Measurements from ENCODE around the gene POLR2E. TPM values are rescaled to one million over a fixed set of nuclear protein-coding genes. Genes with fewer than 3 reads are reported as not detected.

Gene POLR2E
- total and polyA plus RNA-seq, 2 of the 13 experiments (the other 11 are each of a cell fraction or from before 2014, with no cell fraction given): 140 to 272 TPM

DNA sequence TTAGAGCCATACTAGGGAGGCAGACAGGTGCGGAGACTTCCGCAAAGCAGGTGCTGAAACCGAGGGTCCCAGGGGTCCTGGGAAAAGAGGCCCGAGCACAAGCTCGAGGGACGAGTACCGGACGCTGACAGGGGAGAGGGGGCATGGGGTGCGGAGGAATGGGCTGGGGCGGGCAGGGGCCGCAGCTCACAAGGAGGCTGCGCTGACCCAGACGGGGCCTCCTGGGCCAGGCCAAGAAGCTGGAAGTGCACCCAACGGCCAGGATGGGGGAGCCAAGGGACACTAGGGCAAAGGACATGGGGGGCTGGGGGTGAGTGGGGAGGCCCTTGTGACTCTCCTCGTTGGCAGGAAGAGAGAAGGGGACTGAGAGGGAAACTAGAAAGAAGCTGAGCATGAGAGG is 1.8 kb downstream of the POLR2E start (continued):
- TF ChIP-seq NONO (IDR thresholded peaks at IDR 0.05) (no peak), NONO (CRISPR knock-in tag; conservative IDR thresholded peaks at IDR 0.05) (0 out of 2 replicates have a peak, but pooled peaks have one; percentile 16), ETV5 (CRISPR knock-in tag; IDR thresholded peaks at IDR 0.05; ENCODE audit: borderline replicate concordance) (no peak)
- TF ChIP-seq, protein P1, sequence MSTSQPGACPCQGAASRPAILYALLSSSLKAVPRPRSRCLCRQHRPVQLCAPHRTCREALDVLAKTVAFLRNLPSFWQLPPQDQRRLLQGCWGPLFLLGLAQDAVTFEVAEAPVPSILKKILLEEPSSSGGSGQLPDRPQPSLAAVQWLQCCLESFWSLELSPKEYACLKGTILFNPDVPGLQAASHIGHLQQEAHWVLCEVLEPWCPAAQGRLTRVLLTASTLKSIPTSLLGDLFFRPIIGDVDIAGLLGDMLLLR (CRISPR knock-in tag; IDR thresholded peaks at IDR 0.05): 0 out of 2 replicates have a peak, but pooled peaks have one; percentile 19

DNA sequence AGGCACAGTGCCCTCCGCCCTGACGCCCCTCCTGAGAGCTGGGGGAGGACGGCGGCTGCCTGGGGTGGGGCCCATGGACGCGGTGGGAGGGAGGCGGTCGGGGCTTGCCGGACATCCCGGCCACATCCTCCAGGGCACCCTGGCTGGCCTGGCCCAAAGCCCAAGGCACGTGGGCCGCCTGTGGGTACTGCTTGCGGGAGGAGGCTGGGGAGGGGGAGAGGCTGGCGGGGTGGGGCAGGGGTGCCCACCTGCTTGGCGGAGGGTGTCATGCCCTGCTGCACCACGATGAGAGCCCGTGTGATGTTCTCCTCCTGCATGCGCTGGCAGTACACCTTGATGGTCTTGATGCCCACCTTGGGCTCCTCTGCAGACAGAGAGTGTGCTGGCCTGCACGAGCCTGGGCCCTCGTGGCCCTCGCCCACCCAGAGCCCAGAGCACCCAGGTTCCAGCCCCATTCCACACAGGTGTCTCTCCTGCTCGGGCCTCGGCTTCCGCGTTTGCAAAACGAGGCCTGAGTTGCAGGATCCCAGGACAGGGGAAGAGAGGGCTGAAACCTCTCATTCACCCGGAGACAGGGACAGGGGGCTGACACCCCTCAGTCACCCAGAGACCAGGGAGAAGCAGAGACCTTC is 3.5 kb downstream of the POLR2E start:
- 100% methylated on average over 1 of the region's 27 CpGs for WGBS (ENCODE audit: low lambda C conversion rate)
- Histone ChIP-seq H3K4me2 (ENCODE audit: low read depth, low read length) (no peak overlapping the region), H3K4me1 (ENCODE audit: insufficient read depth, low read length) (peaks cover 23% of the 10 kb centered on the region), H3K9me3 (ENCODE audit: low read length) (no peaks in the 10 kb centered on the region), H2AFZ (ENCODE audit: low read length) (no peak overlapping the region), H3K27me3 (ENCODE audit: control insufficient read depth in 1 of 2, insufficient read depth in 2 of 2, low read length in 2 of 2) (no peaks in the 10 kb centered on the region; a peak in 1 of 5 replicates), H4K20me1 (ENCODE audit: insufficient read depth, low read length) (peaks cover 16% of the 10 kb centered on the region), H3K27ac (ENCODE audit: extremely low read length, insufficient read depth, low read length) (no peak overlapping the region), H3K36me3 (replicated peaks in 1 of 2; ENCODE audit: control insufficient read depth in 1 of 2, insufficient read depth in 2 of 2, low read length in 2 of 2) (peaks cover 12 to 40% of the 10 kb centered on the region in 2 experiments), H3K9ac (ENCODE audit: insufficient read depth, low read depth, low read length) (no peak overlapping the region), H3K79me2 (ENCODE audit: insufficient read depth, low read length) (peaks cover 30% of the 10 kb centered on the region), H3K4me3 (replicated peaks in 1 of 3; ENCODE audit: insufficient read depth in 1 of 3, low read depth in 2 of 3, low read length in 3 of 3) (no peak overlapping the region)
- TF ChIP-seq RBFOX2 (IDR thresholded peaks at IDR 0.05; ENCODE audit: low read depth, low read length) (peak; percentile 56; the same call in 1 of the 2 replicates), ZNF614 (CRISPR knock-in tag; IDR thresholded peaks at IDR 0.05; ENCODE audit: borderline replicate concordance) (no peak), AGO2 (optimal IDR thresholded peaks at IDR 0.05; ENCODE audit: low read depth, low read length) (peak; percentile 30), RXRB (CRISPR knock-in tag; IDR thresholded peaks at IDR 0.05; ENCODE audit: borderline replicate concordance) (no peak), HOXA9 (CRISPR knock-in tag; IDR thresholded peaks at IDR 0.05; ENCODE audit: borderline replicate concordance) (no peak), TOE1 (CRISPR knock-in tag; IDR thresholded peaks at IDR 0.05) (no peak), PHB2 (IDR thresholded peaks at IDR 0.05; ENCODE audit: partially characterized antibody) (no peak), ZNF251 (CRISPR knock-in tag; IDR thresholded peaks at IDR 0.05) (no peak), POLR2A (IDR thresholded peaks at IDR 0.05; ENCODE audit: insufficient read depth in 1 of 2, low read depth in 2 of 2, low read length in 2 of 2) (peak in 1 of 2 experiments; percentile 20; a peak in 1 of 4 replicates), ZNF235 (CRISPR knock-in tag; IDR thresholded peaks at IDR 0.05; ENCODE audit: borderline replicate concordance) (no peak), ZFY (CRISPR knock-in tag; IDR thresholded peaks at IDR 0.05) (no peak)
- TF ChIP-seq, protein P2, sequence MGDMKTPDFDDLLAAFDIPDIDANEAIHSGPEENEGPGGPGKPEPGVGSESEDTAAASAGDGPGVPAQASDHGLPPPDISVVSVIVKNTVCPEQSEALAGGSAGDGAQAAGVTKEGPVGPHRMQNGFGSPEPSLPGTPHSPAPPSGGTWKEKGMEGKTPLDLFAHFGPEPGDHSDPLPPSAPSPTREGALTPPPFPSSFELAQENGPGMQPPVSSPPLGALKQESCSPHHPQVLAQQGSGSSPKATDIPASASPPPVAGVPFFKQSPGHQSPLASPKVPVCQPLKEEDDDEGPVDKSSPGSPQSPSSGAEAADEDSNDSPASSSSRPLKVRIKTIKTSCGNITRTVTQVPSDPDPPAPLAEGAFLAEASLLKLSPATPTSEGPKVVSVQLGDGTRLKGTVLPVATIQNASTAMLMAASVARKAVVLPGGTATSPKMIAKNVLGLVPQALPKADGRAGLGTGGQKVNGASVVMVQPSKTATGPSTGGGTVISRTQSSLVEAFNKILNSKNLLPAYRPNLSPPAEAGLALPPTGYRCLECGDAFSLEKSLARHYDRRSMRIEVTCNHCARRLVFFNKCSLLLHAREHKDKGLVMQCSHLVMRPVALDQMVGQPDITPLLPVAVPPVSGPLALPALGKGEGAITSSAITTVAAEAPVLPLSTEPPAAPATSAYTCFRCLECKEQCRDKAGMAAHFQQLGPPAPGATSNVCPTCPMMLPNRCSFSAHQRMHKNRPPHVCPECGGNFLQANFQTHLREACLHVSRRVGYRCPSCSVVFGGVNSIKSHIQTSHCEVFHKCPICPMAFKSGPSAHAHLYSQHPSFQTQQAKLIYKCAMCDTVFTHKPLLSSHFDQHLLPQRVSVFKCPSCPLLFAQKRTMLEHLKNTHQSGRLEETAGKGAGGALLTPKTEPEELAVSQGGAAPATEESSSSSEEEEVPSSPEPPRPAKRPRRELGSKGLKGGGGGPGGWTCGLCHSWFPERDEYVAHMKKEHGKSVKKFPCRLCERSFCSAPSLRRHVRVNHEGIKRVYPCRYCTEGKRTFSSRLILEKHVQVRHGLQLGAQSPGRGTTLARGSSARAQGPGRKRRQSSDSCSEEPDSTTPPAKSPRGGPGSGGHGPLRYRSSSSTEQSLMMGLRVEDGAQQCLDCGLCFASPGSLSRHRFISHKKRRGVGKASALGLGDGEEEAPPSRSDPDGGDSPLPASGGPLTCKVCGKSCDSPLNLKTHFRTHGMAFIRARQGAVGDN (CRISPR knock-in tag; IDR thresholded peaks at IDR 0.05): peak; percentile 14; the same call in 1 of the 2 replicates
- TF ChIP-seq, protein P3, sequence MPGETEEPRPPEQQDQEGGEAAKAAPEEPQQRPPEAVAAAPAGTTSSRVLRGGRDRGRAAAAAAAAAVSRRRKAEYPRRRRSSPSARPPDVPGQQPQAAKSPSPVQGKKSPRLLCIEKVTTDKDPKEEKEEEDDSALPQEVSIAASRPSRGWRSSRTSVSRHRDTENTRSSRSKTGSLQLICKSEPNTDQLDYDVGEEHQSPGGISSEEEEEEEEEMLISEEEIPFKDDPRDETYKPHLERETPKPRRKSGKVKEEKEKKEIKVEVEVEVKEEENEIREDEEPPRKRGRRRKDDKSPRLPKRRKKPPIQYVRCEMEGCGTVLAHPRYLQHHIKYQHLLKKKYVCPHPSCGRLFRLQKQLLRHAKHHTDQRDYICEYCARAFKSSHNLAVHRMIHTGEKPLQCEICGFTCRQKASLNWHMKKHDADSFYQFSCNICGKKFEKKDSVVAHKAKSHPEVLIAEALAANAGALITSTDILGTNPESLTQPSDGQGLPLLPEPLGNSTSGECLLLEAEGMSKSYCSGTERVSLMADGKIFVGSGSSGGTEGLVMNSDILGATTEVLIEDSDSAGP (CRISPR knock-in tag; IDR thresholded peaks at IDR 0.05; ENCODE audit: borderline replicate concordance): no peak
- in situ Hi-C loops (cut with HindIII; ENCODE audit: extremely low pct_ligation_motif_present, low pct_unique_long_range_greater_than_20kb) (no loop called here), intact Hi-C loops (cut with micrococcal nuclease; ENCODE audit: unreplicated experiment) (no loop called here)
- ChIA-PET POLR2A (interaction anchor here (1.3 kb wide), 1 partner anchor 26 kb away, joined by 4 read pairs; no protein-coding TSS in a partner anchor), CTCF (ENCODE audit: low intra/inter-chr PET ratio, low total read pairs) (no interaction called here)
- no TSS peak for BruUV-seq (replicated peaks)
- no peak for DNase-seq (ENCODE audit: low spot score)
- no peak for ATAC-seq
- no peak for FAIRE-seq
